ENCODE results near the gene BHMT2. TPM values are rescaled to one million over a fixed set of nuclear protein-coding genes. Genes with fewer than 3 reads are reported as not detected.

The BHMT2 gene
- total and polyA plus RNA-seq, 10 of the 15 experiments (the other 5 are each of a cell fraction or from before 2014, with no cell fraction given): not detected

DNA sequence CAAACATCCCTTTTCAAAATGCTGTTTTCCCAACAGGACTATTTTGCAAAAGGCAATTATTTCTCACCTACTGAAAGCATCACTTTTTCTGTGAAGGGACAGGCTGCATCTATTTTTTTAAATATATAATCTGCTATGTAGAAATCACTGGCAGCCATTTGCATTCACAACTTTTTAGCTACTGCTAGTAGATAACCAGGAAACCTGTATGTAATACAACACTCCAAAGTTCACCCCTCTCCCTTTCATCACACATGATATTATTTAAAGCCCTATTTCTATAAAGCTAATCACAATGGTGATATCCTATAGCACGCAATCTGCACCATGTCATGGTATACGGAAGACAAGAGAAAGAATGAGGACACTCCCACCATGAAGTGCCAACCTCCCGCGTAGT lies 9.9 kb upstream of the BHMT2 start:
- CTCF ChIA-PET: interaction anchor here (1.0 to 1.8 kb wide), 2 partner anchors 34 to 39 kb away, joined by 4 to 5 read pairs; no protein-coding TSS in a partner anchor
- Histone ChIP-seq H3K27ac (ENCODE audit: control insufficient read depth, insufficient read depth) (no peak overlapping the region), H3K4me1 (ENCODE audit: control insufficient read depth, insufficient read depth, low read length) (no peaks in the 10 kb centered on the region), H3K27me3 (replicated peaks in 1 of 2; ENCODE audit: control insufficient read depth in 2 of 2, insufficient read depth in 2 of 2, low read length in 1 of 2) (peaks cover 0 to 2% of the 10 kb centered on the region in 2 experiments; a peak in 1 of 4 replicates), H3K4me2 (ENCODE audit: control insufficient read depth, insufficient read depth) (no peak overlapping the region), H4K20me1 (ENCODE audit: control insufficient read depth, insufficient read depth) (no peaks in the 10 kb centered on the region), H3K4me3 (no peak overlapping the region), H3K9me3 (replicated peaks; ENCODE audit: control insufficient read depth, insufficient read depth, low read length) (no peaks in the 10 kb centered on the region), H2AFZ (ENCODE audit: control insufficient read depth, low read depth, low read length) (no peak overlapping the region), H3K79me2 (ENCODE audit: control insufficient read depth, insufficient read depth, low read length) (no peaks in the 10 kb centered on the region), H3K9ac (ENCODE audit: control insufficient read depth, insufficient read depth, low read length) (no peak overlapping the region), H3K36me3 (ENCODE audit: control insufficient read depth in 2 of 2, insufficient read depth in 2 of 2, low read length in 1 of 2) (no peaks in the 10 kb centered on the region)
- in situ Hi-C loops (cut with MboI): no loop called here
- SMC1A ChIA-PET (ENCODE audit: uncharacterized antibody, unreplicated experiment): interaction anchor here (0.6 to 0.9 kb wide), 3 partner anchors 11 to 16 kb away, joined by 3 to 6 read pairs (median 3); no protein-coding TSS in a partner anchor
- BruUV-seq (replicated peaks): no TSS peak
- DNase-seq (ENCODE audit: low read depth, low spot score) (no peak), ATAC-seq (no peak), FAIRE-seq (no peak)
- 95% methylated on average over 4 of the region's 4 CpGs for WGBS (ENCODE audit: insufficient coverage, insufficient replicate concordance, low lambda C conversion rate, missing lambda C conversion rate)
- intact Hi-C loops (cut with micrococcal nuclease; ENCODE audit: unreplicated experiment): no loop called here
- RAD21 ChIA-PET (ENCODE audit: unreplicated experiment): interaction anchor here (0.9 kb wide), 1 partner anchor 73 kb away, joined by 3 read pairs; no protein-coding TSS in a partner anchor
- TF ChIP-seq SRF (IDR thresholded peaks at IDR 0.05; ENCODE audit: low read depth in 2 of 2, low read length in 2 of 2) (no peak), ZNF24 (IDR thresholded peaks at IDR 0.05) (no peak), FOXM1 (IDR thresholded peaks at IDR 0.05; ENCODE audit: low read depth, low read length) (no peak), STAT3 (IDR thresholded peaks at IDR 0.05; ENCODE audit: low read depth, low read length) (no peak), RAD51 (IDR thresholded peaks at IDR 0.05) (no peak), GATAD2B (conservative IDR thresholded peaks at IDR 0.05; ENCODE audit: low read depth) (no peak), NR2C1 (IDR thresholded peaks at IDR 0.05) (no peak), ZNF384 (IDR thresholded peaks at IDR 0.05; ENCODE audit: borderline replicate concordance, low read depth, low read length) (no peak), DPF2 (IDR thresholded peaks at IDR 0.05) (no peak), ZNF207 (IDR thresholded peaks at IDR 0.05; ENCODE audit: borderline replicate concordance) (no peak), TCF3 (IDR thresholded peaks at IDR 0.05; ENCODE audit: borderline replicate concordance, insufficient read depth, low read depth, low read length) (no peak), NBN (IDR thresholded peaks at IDR 0.05) (no peak)
- TF ChIP-seq, protein P1, sequence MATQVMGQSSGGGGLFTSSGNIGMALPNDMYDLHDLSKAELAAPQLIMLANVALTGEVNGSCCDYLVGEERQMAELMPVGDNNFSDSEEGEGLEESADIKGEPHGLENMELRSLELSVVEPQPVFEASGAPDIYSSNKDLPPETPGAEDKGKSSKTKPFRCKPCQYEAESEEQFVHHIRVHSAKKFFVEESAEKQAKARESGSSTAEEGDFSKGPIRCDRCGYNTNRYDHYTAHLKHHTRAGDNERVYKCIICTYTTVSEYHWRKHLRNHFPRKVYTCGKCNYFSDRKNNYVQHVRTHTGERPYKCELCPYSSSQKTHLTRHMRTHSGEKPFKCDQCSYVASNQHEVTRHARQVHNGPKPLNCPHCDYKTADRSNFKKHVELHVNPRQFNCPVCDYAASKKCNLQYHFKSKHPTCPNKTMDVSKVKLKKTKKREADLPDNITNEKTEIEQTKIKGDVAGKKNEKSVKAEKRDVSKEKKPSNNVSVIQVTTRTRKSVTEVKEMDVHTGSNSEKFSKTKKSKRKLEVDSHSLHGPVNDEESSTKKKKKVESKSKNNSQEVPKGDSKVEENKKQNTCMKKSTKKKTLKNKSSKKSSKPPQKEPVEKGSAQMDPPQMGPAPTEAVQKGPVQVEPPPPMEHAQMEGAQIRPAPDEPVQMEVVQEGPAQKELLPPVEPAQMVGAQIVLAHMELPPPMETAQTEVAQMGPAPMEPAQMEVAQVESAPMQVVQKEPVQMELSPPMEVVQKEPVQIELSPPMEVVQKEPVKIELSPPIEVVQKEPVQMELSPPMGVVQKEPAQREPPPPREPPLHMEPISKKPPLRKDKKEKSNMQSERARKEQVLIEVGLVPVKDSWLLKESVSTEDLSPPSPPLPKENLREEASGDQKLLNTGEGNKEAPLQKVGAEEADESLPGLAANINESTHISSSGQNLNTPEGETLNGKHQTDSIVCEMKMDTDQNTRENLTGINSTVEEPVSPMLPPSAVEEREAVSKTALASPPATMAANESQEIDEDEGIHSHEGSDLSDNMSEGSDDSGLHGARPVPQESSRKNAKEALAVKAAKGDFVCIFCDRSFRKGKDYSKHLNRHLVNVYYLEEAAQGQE (IDR thresholded peaks at IDR 0.05; ENCODE audit: low read depth, low read length): no peak
- TF ChIP-seq, protein P2, sequence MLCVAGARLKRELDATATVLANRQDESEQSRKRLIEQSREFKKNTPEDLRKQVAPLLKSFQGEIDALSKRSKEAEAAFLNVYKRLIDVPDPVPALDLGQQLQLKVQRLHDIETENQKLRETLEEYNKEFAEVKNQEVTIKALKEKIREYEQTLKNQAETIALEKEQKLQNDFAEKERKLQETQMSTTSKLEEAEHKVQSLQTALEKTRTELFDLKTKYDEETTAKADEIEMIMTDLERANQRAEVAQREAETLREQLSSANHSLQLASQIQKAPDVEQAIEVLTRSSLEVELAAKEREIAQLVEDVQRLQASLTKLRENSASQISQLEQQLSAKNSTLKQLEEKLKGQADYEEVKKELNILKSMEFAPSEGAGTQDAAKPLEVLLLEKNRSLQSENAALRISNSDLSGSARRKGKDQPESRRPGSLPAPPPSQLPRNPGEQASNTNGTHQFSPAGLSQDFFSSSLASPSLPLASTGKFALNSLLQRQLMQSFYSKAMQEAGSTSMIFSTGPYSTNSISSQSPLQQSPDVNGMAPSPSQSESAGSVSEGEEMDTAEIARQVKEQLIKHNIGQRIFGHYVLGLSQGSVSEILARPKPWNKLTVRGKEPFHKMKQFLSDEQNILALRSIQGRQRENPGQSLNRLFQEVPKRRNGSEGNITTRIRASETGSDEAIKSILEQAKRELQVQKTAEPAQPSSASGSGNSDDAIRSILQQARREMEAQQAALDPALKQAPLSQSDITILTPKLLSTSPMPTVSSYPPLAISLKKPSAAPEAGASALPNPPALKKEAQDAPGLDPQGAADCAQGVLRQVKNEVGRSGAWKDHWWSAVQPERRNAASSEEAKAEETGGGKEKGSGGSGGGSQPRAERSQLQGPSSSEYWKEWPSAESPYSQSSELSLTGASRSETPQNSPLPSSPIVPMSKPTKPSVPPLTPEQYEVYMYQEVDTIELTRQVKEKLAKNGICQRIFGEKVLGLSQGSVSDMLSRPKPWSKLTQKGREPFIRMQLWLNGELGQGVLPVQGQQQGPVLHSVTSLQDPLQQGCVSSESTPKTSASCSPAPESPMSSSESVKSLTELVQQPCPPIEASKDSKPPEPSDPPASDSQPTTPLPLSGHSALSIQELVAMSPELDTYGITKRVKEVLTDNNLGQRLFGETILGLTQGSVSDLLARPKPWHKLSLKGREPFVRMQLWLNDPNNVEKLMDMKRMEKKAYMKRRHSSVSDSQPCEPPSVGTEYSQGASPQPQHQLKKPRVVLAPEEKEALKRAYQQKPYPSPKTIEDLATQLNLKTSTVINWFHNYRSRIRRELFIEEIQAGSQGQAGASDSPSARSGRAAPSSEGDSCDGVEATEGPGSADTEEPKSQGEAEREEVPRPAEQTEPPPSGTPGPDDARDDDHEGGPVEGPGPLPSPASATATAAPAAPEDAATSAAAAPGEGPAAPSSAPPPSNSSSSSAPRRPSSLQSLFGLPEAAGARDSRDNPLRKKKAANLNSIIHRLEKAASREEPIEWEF (IDR thresholded peaks at IDR 0.05; ENCODE audit: insufficient replicate concordance, low read depth, low read length): no peak
- TF ChIP-seq, protein P3, sequence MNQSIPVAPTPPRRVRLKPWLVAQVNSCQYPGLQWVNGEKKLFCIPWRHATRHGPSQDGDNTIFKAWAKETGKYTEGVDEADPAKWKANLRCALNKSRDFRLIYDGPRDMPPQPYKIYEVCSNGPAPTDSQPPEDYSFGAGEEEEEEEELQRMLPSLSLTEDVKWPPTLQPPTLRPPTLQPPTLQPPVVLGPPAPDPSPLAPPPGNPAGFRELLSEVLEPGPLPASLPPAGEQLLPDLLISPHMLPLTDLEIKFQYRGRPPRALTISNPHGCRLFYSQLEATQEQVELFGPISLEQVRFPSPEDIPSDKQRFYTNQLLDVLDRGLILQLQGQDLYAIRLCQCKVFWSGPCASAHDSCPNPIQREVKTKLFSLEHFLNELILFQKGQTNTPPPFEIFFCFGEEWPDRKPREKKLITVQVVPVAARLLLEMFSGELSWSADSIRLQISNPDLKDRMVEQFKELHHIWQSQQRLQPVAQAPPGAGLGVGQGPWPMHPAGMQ (IDR thresholded peaks at IDR 0.05; ENCODE audit: borderline replicate concordance): no peak
- POLR2A ChIA-PET: interaction anchor here (0.6 kb wide), 1 partner anchor 206 kb away, joined by 3 read pairs; no protein-coding TSS in a partner anchor

Measured in GM12878 (cell line).